Right atrium auricular region (tissue), 2 donors: Measurements from ENCODE around the gene SMPD3. TPM values are rescaled to one million over a fixed set of nuclear protein-coding genes. Genes with fewer than 3 reads are reported as not detected.

ENCODE experiments used
- DNase-seq: peaks from one replicate; pipeline ENCODE4 v3.0.0-alpha.2; 2019; ENCODE audit warnings: low spot score
- H3K27ac ChIP-seq, 2 donors: fragments of 200-600 bp; sonication (generic); 1 replicate in 1 of 2; 2 replicates in 1 of 2; pipeline ENCODE4 v1.5.1; 2016 to 2019
- H3K27me3 ChIP-seq, 2 donors: fragments of 200-600 bp; sonication (generic); one replicate each; pipeline versions ENCODE4 v1.5.1 to v1.6.0; 2017 to 2019
- H3K36me3 ChIP-seq: fragments of 200-600 bp; sonication (generic); one replicate; pipeline ENCODE4 v1.5.1; 2016
- H3K4me1 ChIP-seq, 2 donors: fragments of 200-600 bp; sonication (generic); one replicate each; pipeline versions ENCODE4 v1.5.1 to v1.6.0; 2017 to 2019
- H3K4me3 ChIP-seq, 2 donors: fragments of 200-600 bp; sonication (generic); 1 replicate in 1 of 2; 2 replicates in 1 of 2; pipeline ENCODE4 v1.5.1; 2017 to 2019; ENCODE audit warnings: mild to moderate bottlenecking in 1 of 2, moderate library complexity in 1 of 2
- H3K9me3 ChIP-seq, 2 donors: fragments of 200-600 bp; sonication (generic); one replicate each; pipeline ENCODE4 v1.5.1; 2019
- total RNA-seq, 2 donors: library from RNA; depleted of rRNA; stranded (reverse); fragments of >200 nt; gene quantifications; one replicate each; pipeline ENCODE4 v1.1.0, GENCODE V29; 2016
- TF ChIP-seq, protein P1 (sequence below), 2 donors: fragments of 200-600 bp; sonication (generic); IDR thresholded peaks; one replicate each; pipeline ENCODE4 v1.5.1; 2019; ENCODE audit warnings: antibody characterized with exemption in 2 of 2

The SMPD3 gene
- total RNA-seq, 2 donors from 2014 or later = 3.0 to 4.4 TPM

DNA sequence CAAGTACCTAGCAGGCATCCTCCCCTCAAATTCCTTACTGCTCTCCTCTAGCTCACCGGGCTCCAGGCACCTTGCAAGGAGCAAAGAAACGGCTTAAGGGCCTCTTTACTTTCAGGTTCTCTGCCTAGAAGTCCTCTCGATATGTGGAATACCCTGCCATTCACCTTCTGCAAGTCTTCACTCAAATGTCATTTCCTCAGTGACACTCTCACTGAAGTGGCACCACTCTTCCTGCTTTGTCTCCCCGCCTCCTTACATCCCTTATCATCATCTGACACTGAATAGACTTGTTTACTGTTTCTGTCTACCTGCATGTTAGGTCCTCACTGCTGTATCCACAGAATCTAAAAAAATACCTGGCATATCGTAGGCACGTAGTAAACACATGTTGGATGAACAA, 138.5 kb downstream of the SMPD3 start:
- H3K27ac ChIP-seq = no peak overlapping the region

More for the DNA sequence above, 138.5 kb downstream of the SMPD3 start:
- DNase-seq = no peak
- Histone ChIP-seq H3K9me3 (no peaks in the 10 kb centered on the region), H3K36me3 (peaks cover 12% of the 10 kb centered on the region), H3K4me1 (peaks cover 0 to 27% of the 10 kb centered on the region in 2 donors), H3K4me3 (peak overlapping the region; percentile 58 to 88), H3K27me3 (no peaks in the 10 kb centered on the region)
- TF ChIP-seq, protein P1, sequence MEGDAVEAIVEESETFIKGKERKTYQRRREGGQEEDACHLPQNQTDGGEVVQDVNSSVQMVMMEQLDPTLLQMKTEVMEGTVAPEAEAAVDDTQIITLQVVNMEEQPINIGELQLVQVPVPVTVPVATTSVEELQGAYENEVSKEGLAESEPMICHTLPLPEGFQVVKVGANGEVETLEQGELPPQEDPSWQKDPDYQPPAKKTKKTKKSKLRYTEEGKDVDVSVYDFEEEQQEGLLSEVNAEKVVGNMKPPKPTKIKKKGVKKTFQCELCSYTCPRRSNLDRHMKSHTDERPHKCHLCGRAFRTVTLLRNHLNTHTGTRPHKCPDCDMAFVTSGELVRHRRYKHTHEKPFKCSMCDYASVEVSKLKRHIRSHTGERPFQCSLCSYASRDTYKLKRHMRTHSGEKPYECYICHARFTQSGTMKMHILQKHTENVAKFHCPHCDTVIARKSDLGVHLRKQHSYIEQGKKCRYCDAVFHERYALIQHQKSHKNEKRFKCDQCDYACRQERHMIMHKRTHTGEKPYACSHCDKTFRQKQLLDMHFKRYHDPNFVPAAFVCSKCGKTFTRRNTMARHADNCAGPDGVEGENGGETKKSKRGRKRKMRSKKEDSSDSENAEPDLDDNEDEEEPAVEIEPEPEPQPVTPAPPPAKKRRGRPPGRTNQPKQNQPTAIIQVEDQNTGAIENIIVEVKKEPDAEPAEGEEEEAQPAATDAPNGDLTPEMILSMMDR (IDR thresholded peaks at IDR 0.05) = no peak

Other genes with a start within 250 kb of the SMPD3 start
- gene ESRP2, start 212.4 kb downstream of the SMPD3 start, total RNA-seq = 1 to 10 TPM in 1 of 2 donors, under 1 TPM in 1; 0.59 to 1.2 TPM
- gene PLA2G15, start 203.1 kb downstream of the SMPD3 start, total RNA-seq = 10 to 100 TPM; 28.3 to 29.1 TPM
- 10 to 100 TPM; 28.9 to 51.0 TPM for gene SLC7A6, start 184.0 kb downstream of the SMPD3 start, total RNA-seq
- gene SLC7A6OS, start 137.6 kb downstream of the SMPD3 start, total RNA-seq = 1 to 10 TPM; 6.8 to 8.6 TPM
- 10 to 100 TPM; 24.5 to 35.7 TPM for gene PRMT7, start 137.5 kb downstream of the SMPD3 start, total RNA-seq
- 10 to 100 TPM in 1 of 2 donors, 1 to 10 TPM in 1; 9.1 to 20.0 TPM for gene ZFP90, start 90.8 kb upstream of the SMPD3 start, total RNA-seq
- 1 to 10 TPM; 1.7 to 3.5 TPM for gene CDH3, start 196.8 kb upstream of the SMPD3 start, total RNA-seq